Tibial nerve (tissue), 4 donors: Measurements from ENCODE around the gene STK17B. TPM values are rescaled to one million over a fixed set of nuclear protein-coding genes. Genes with fewer than 3 reads are reported as not detected.

Experiments
- DNase-seq, 2 donors: peaks; one replicate each; pipeline ENCODE4 v3.0.0-alpha.2; 2019; ENCODE audit warnings: low spot score in 2 of 2
- H3K27ac ChIP-seq, 4 donors: fragments of 200-600 bp; sonication (generic) in 3 of 4; one replicate each; pipeline ENCODE4 v1.5.1; 2017 to 2019; ENCODE audit warnings: mild to moderate bottlenecking in 1 of 4
- H3K27me3 ChIP-seq, 2 donors: fragments of 200-600 bp; sonication (generic) in 1 of 2; one replicate each; pipeline versions ENCODE4 v1.5.1 to v1.6.0; 2017 to 2019
- H3K36me3 ChIP-seq, 3 donors: fragments of 200-600 bp; sonication (generic); one replicate each; pipeline ENCODE4 v1.5.1; 2018 to 2019
- H3K4me1 ChIP-seq, 4 donors: fragments of 200-600 bp; sonication (generic) in 3 of 4; one replicate each; pipeline ENCODE4 v1.5.1; 2017 to 2019
- H3K4me3 ChIP-seq, 4 donors: fragments of 200-600 bp; sonication (generic) in 3 of 4; one replicate each; pipeline ENCODE4 v1.5.1; 2017 to 2019; ENCODE audit warnings: mild to moderate bottlenecking in 1 of 4, moderate library complexity in 1 of 4
- H3K9me3 ChIP-seq, 4 donors: fragments of 200-600 bp; sonication (generic) in 3 of 4; one replicate each; pipeline ENCODE4 v1.5.1; 2017 to 2019
- EP300 ChIP-seq, 2 donors: sonication (generic); formaldehyde crosslinking; IDR thresholded peaks; one replicate each; pipeline ENCODE4 v1.6.1; 2017; ENCODE audit warnings: antibody characterized with exemption in 2 of 2, mild to moderate bottlenecking in 1 of 2
- POLR2A ChIP-seq, 2 donors: fragments of 450-650 bp; IDR thresholded peaks; one replicate each; pipeline ENCODE4 v1.6.1; 2017; ENCODE audit warnings: antibody characterized with exemption in 2 of 2, mild to moderate bottlenecking in 2 of 2, moderate library complexity in 2 of 2
- WGBS, 2 donors: methylation state at CpG; one replicate each; pipeline ENCODE4 v1.1.5; 2018; 5-methylcytosine and 5-hydroxymethylcytosine counted together
- total RNA-seq, 4 donors: library from RNA; depleted of rRNA; stranded (reverse); fragments of >200 nt; gene quantifications; one replicate each; pipeline ENCODE4 v1.1.0, GENCODE V29; 2016
- TF ChIP-seq, protein P1 (sequence below), 5 experiments: fragments of 200-600 bp in 3 of 5; fragments of 450-650 bp in 2 of 5; sonication (generic) in 3 of 5; IDR thresholded peaks; one replicate each; pipeline ENCODE4 v1.5.1; 2016 to 2019; ENCODE audit warnings: antibody characterized with exemption in 5 of 5, mild to moderate bottlenecking in 3 of 5, moderate library complexity in 2 of 5

The STK17B gene
- total RNA-seq, 4 donors from 2014 or later: 35.1 to 73.9 (median 45.4) TPM

DNA sequence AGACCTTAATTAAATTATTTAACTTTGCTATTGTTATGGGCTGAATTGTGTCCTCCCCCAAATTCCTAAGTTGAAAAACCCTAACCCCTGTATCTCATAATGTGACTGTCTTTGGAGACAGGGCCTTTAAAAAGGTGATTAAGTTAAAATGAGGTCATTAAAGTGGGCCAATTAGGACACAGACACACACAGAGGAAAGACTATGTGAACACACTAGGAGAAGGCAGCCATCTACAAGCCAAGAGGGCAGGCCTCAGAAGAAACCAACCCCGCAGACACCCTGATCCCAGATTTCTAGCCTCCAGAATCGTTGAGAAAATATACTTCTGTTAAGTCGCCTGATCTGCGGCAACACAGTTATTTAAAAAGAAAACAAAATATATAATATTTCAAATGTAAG, 6.4 kb downstream of the STK17B start:
- DNase-seq: no peak
- TF ChIP-seq EP300 (IDR thresholded peaks at IDR 0.05) (no peak), POLR2A (IDR thresholded peaks at IDR 0.05) (no peak)
- TF ChIP-seq, protein P1, sequence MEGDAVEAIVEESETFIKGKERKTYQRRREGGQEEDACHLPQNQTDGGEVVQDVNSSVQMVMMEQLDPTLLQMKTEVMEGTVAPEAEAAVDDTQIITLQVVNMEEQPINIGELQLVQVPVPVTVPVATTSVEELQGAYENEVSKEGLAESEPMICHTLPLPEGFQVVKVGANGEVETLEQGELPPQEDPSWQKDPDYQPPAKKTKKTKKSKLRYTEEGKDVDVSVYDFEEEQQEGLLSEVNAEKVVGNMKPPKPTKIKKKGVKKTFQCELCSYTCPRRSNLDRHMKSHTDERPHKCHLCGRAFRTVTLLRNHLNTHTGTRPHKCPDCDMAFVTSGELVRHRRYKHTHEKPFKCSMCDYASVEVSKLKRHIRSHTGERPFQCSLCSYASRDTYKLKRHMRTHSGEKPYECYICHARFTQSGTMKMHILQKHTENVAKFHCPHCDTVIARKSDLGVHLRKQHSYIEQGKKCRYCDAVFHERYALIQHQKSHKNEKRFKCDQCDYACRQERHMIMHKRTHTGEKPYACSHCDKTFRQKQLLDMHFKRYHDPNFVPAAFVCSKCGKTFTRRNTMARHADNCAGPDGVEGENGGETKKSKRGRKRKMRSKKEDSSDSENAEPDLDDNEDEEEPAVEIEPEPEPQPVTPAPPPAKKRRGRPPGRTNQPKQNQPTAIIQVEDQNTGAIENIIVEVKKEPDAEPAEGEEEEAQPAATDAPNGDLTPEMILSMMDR (IDR thresholded peaks at IDR 0.05): no peak
- peaks cover 0 to 11% (median 6%) of the 10 kb centered on the region in 3 donors for H3K36me3 ChIP-seq
- H3K27ac ChIP-seq: no peak overlapping the region
- H3K4me3 ChIP-seq: no peak overlapping the region
- H3K27me3 ChIP-seq: no peaks in the 10 kb centered on the region
- H3K9me3 ChIP-seq: no peaks in the 10 kb centered on the region
- WGBS, 2 donors: 78 to 81% methylated on average over 4 of the region's 4 CpGs
- peaks cover 0 to 11% (median 6%) of the 10 kb centered on the region in 4 donors for H3K4me1 ChIP-seq

GRCh38 chr2:196163285-196163684, 8.1 kb downstream of the STK17B start:
- Histone ChIP-seq H3K9me3 (no peaks in the 10 kb centered on the region), H3K36me3 (peaks cover 0 to 11% (median 6%) of the 10 kb centered on the region in 3 donors), H3K4me1 (peaks cover 0 to 13% (median 6%) of the 10 kb centered on the region in 4 donors), H3K27me3 (no peaks in the 10 kb centered on the region), H3K27ac (peak overlapping the region in 1 of 4 donors; percentile 41), H3K4me3 (no peak overlapping the region)
- DNase-seq: no peak
- WGBS, 2 donors: 68 to 80% methylated on average over 4 of the region's 4 CpGs
- TF ChIP-seq, protein P1 (IDR thresholded peaks at IDR 0.05): no peak
- no peak for TF ChIP-seq POLR2A (IDR thresholded peaks at IDR 0.05)
- TF ChIP-seq EP300 (IDR thresholded peaks at IDR 0.05): no peak

- Histone ChIP-seq H3K4me3 (no peak overlapping the region), H3K27me3 (no peaks in the 10 kb centered on the region), H3K4me1 (peaks cover 0 to 13% (median 6%) of the 10 kb centered on the region in 4 donors), H3K27ac (peak overlapping the region in 1 of 4 donors; percentile 41), H3K36me3 (peaks cover 0 to 11% (median 6%) of the 10 kb centered on the region in 3 donors), H3K9me3 (no peaks in the 10 kb centered on the region)
- 93 to 98% methylated on average over 6 of the region's 6 CpGs for WGBS, 2 donors
- TF ChIP-seq POLR2A (IDR thresholded peaks at IDR 0.05) (no peak), EP300 (IDR thresholded peaks at IDR 0.05) (no peak)
- no peak for DNase-seq
Observed at GRCh38 chr2:196162586-196163175, 8.7 kb downstream of the STK17B start.

- H3K36me3 ChIP-seq: peaks cover 0 to 11% (median 6%) of the 10 kb centered on the region in 3 donors
- no peak overlapping the region for H3K4me3 ChIP-seq
- whole genome bisulfite sequencing, 2 donors: 81 to 85% methylated on average over 4 of the region's 4 CpGs
- no peaks in the 10 kb centered on the region for H3K9me3 ChIP-seq
- TF ChIP-seq, protein P1 (IDR thresholded peaks at IDR 0.05): no peak
- no peak for TF ChIP-seq EP300 (IDR thresholded peaks at IDR 0.05)
- TF ChIP-seq POLR2A (IDR thresholded peaks at IDR 0.05): no peak
- no peak for DNase-seq
- peak overlapping the region in 1 of 4 donors; percentile 31 for H3K27ac ChIP-seq
- no peaks in the 10 kb centered on the region for H3K27me3 ChIP-seq
- H3K4me1 ChIP-seq: peaks cover 0 to 13% (median 3%) of the 10 kb centered on the region in 4 donors
Observed at GRCh38 chr2:196160946-196161345, 10.4 kb downstream of the STK17B start.

DNA sequence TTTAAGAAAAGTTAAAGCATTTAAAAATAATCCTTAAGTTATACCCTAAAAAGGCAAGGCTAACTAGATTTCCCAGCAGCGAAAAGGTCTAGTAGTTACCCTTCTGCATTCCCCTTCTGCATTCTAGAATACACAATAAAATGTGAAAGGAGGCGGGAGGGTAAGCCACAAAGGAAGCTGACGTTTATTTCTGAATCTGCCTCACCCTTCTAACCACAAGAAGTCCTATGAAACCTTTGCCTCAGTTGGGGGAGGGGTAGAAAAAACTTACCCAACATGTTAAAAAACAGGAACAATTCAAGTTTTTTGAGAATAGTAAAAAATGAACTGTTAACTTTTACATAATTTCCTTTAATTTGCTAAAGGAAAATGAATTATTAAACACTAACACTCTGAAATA, 11.3 kb downstream of the STK17B start:
- 39% methylated on average over 3 of the region's 3 CpGs for WGBS, 2 donors

DNA sequence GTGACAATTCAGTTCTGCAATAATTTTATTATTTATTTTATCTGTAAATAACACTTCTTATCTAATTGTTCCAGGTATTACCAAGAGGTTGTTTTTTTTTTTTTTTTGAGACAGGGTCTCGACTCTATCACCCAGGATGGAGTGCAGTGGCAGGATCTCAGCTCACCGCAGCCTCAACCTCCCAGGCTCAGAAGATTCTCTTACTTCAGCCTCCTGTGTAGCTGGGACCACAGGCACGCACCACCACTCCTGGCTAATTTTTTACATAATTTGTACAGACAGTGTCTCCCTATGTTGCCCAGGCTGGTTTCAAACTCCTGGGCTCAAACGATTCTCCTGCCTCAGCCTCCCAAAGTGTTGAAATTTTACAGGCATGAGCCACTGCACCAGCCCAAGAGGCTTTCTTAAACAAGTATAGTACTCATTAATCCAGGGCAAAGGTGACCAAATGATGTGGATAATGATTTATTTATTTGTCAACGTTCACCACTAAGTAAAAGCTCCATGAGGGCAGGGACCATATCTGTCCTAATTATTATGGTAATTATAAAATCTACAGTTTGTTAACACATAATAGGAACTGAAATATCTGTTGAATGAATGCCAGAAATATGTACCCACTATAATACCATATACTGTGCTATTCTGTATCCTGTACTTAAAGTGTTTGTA, 12.0 kb downstream of the STK17B start:
- WGBS, 2 donors: 79 to 93% methylated on average over 5 of the region's 5 CpGs
- peak overlapping the region in 3 of 4 donors; percentile 27 to 73 (median 62) for H3K27ac ChIP-seq
- H3K36me3 ChIP-seq: peaks cover 0 to 11% (median 6%) of the 10 kb centered on the region in 3 donors
- no peak overlapping the region for H3K4me3 ChIP-seq
- no peaks in the 10 kb centered on the region for H3K9me3 ChIP-seq
- TF ChIP-seq, protein P1 (IDR thresholded peaks at IDR 0.05): no peak
- TF ChIP-seq POLR2A (IDR thresholded peaks at IDR 0.05): no peak
- TF ChIP-seq EP300 (IDR thresholded peaks at IDR 0.05): no peak
- H3K27me3 ChIP-seq: no peaks in the 10 kb centered on the region
- H3K4me1 ChIP-seq: peaks cover 0 to 6% (median 0%) of the 10 kb centered on the region in 4 donors
- no peak for DNase-seq

More for the DNA sequence above, 11.3 kb downstream of the STK17B start:
- no peaks in the 10 kb centered on the region for H3K9me3 ChIP-seq
- peaks cover 0 to 11% (median 6%) of the 10 kb centered on the region in 3 donors for H3K36me3 ChIP-seq
- H3K27me3 ChIP-seq: no peaks in the 10 kb centered on the region
- TF ChIP-seq POLR2A (IDR thresholded peaks at IDR 0.05) (no peak), EP300 (IDR thresholded peaks at IDR 0.05) (peak; percentile 60 to 90)
- no peak overlapping the region for H3K4me3 ChIP-seq
- peak in 1 of 2 donors; percentile 62 for DNase-seq
- H3K4me1 ChIP-seq: peaks cover 0 to 6% (median 0%) of the 10 kb centered on the region in 4 donors
- H3K27ac ChIP-seq: peak overlapping the region in 3 of 4 donors; percentile 30 to 49 (median 31)
